Body of pancreas (tissue), 4 donors: ENCODE measurements around the gene ONECUT1.

Experiments used
- CTCF ChIP-seq, 7 experiments: fragments of 450-650 bp in 4 of 7; fragments of 200-600 bp in 3 of 7; sonication (generic) in 3 of 7; IDR thresholded peaks; one replicate each; pipeline ENCODE4 v1.5.1; 2016 to 2019; ENCODE audit warnings: antibody characterized with exemption in 7 of 7
- POLR2A ChIP-seq, 3 donors: fragments of 450-650 bp; IDR thresholded peaks; one replicate each; pipeline ENCODE4 v1.6.1; 2016; ENCODE audit warnings: antibody characterized with exemption in 3 of 3, mild to moderate bottlenecking in 2 of 3

- TF ChIP-seq CTCF (IDR thresholded peaks at IDR 0.05) (no peak), POLR2A (IDR thresholded peaks at IDR 0.05) (no peak)
These were observed 5.5 kb upstream of the ONECUT1 start for GRCh38 chr15:52795464-52796227.
